GM12801 (cell line): ENCODE measurements around the gene SLC7A14.

Experiments used
- CTCF ChIP-seq: IDR thresholded peaks from one replicate; pipeline ENCODE4 v1.5.1; 2011; ENCODE audit warnings: control low read depth; ENCODE audit not compliant: insufficient read length; ENCODE audit errors: extremely low read depth

SLC7A14 gene

GRCh38 chr3:170426240-170426797 lies 159.6 kb downstream of the SLC7A14 start:
- no peak for TF ChIP-seq CTCF

- no peak for TF ChIP-seq CTCF
Observed at GRCh38 chr3:170425491-170426239, 160.2 kb downstream of the SLC7A14 start.

- no peak for TF ChIP-seq CTCF
Observed at GRCh38 chr3:170424879-170425278, 161.0 kb downstream of the SLC7A14 start.

- no peak for TF ChIP-seq CTCF
Observed at GRCh38 chr3:170423001-170423615, 162.8 kb downstream of the SLC7A14 start.

- TF ChIP-seq CTCF, result no peak
Observed at GRCh38 chr3:170421758-170422157, 164.1 kb downstream of the SLC7A14 start.

GRCh38 chr3:170421111-170421641 lies 164.7 kb downstream of the SLC7A14 start:
- no peak for TF ChIP-seq CTCF

GRCh38 chr3:170420307-170420821 lies 165.5 kb downstream of the SLC7A14 start:
- TF ChIP-seq CTCF, result no peak
